Fibroblast of villous mesenchyme (primary cell): Measurements from ENCODE around the gene RAB7B. TPM values are rescaled to one million over a fixed set of nuclear protein-coding genes. Genes with fewer than 3 reads are reported as not detected.

Experiments used
- DNase-seq: peaks from one replicate; pipeline ENCODE4 v3.0.0-alpha.2; 2010; ENCODE audit warnings: low read depth
- H3K4me3 ChIP-seq: 2 replicates; pipeline ENCODE4 v1.5.1; 2011; ENCODE audit warnings: low read depth, mild to moderate bottlenecking, low read length
- total RNA-seq: library from RNA; depleted of rRNA; stranded (reverse); fragments of >200 nt; gene quantifications from 2 replicates; pipeline ENCODE4 v1.2.3, GENCODE V29; 2012
- TF ChIP-seq, protein P1 (sequence below): IDR thresholded peaks from 2 replicates; pipeline ENCODE4 v1.5.1; 2012; ENCODE audit warnings: low read depth, mild to moderate bottlenecking, low read length; ENCODE audit not compliant: insufficient read depth

The RAB7B gene
- total RNA-seq, 1 donor, result 5.2 TPM

- no peak overlapping the region for H3K4me3 ChIP-seq
- TF ChIP-seq, protein P1, sequence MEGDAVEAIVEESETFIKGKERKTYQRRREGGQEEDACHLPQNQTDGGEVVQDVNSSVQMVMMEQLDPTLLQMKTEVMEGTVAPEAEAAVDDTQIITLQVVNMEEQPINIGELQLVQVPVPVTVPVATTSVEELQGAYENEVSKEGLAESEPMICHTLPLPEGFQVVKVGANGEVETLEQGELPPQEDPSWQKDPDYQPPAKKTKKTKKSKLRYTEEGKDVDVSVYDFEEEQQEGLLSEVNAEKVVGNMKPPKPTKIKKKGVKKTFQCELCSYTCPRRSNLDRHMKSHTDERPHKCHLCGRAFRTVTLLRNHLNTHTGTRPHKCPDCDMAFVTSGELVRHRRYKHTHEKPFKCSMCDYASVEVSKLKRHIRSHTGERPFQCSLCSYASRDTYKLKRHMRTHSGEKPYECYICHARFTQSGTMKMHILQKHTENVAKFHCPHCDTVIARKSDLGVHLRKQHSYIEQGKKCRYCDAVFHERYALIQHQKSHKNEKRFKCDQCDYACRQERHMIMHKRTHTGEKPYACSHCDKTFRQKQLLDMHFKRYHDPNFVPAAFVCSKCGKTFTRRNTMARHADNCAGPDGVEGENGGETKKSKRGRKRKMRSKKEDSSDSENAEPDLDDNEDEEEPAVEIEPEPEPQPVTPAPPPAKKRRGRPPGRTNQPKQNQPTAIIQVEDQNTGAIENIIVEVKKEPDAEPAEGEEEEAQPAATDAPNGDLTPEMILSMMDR, result no peak
Observed at GRCh38 chr1:206022766-206023165, 19.6 kb upstream of the RAB7B start.

GRCh38 chr1:206021626-206022365, 18.6 kb upstream of the RAB7B start:
- DNase-seq, result no peak
- H3K4me3 ChIP-seq, result no peak overlapping the region
- TF ChIP-seq, protein P1, result no peak

More at GRCh38 chr1:206022766-206023165, 19.6 kb upstream of the RAB7B start:
- no peak for DNase-seq

DNA sequence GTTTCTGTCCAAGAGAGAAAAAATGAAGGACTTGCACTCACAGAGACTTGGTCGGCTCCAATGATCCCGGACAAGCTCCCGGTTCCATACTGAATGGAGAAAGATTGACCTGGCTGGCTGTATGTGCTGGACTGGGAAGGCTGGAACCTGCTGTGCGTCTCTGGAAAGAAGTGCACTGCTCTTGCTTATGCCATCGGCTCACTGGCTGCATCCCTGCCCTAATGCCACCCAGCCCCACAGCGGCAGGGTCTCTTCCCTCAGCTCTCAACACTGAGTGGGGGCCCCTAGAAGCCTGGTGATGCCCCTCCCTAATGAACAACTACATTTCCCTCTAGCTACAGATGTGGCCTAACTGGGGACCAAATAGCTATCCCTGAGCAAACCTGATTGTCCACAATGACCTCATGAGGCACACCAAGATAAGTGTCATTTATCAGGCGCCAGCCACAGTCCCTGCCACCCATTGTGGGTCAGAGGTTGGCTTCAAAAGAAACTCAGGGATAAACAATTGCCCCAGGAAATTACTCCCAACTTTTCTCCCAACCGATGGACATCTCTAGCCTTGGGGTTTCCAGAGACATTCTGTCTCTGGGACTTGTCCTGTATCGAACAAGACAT, 17.9 kb upstream of the RAB7B start:
- H3K4me3 ChIP-seq, result no peak overlapping the region
- DNase-seq, result no peak
- TF ChIP-seq, protein P1, result no peak

DNA sequence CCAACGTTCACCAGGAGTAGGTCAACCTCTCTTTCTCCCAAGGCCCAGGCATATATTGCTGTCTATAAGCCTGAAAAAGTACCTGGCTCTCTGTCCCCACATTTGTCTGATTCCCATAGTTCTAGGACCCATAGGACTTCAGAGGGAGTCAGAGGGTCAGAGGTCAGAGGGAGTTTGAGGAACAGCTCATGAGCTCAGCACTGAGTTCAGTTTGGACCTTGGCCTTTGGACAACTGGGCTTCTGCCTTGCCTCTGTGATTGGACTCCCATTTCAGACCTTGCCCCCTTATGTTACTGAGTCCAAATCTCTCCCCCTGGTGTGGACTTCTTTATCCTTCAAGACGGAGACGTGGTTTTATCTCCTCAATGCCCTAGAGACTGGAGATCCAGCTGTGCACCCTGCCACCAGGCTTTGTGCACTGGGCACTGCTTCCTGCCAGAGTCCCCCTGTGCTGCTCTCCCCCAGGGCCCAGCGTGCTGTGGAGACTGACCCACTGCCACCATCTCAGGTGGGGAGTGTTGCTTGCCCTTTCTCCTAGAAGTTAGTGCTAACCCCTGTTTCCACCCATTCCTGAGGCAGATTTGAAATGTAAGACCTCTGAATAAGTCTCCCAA, 17.3 kb upstream of the RAB7B start:
- DNase-seq, result no peak
- H3K4me3 ChIP-seq, result no peak overlapping the region
- TF ChIP-seq, protein P1, result no peak

GRCh38 chr1:206015071-206015470, 11.9 kb upstream of the RAB7B start:
- TF ChIP-seq, protein P1, result no peak
- no peak for DNase-seq
- no peak overlapping the region for H3K4me3 ChIP-seq

DNA sequence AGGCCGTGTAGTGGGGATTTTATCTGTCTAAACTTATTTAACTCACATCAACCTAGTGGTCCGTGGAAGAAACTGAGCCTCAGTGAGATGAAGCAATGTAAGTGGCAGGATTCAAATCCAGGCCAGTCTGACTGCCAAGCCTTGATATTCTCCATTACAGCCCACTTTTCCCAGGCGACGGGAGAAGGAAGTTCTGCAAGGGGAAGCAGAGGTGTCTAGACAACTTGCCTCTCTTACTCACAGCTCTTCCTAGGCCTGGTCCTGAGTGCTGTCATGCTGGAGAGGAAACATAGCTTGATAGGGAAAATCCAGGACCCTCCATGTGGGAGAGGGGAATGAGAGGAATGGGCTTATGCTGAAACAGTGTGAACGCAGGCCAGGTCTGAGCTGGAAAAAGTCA, 11.4 kb upstream of the RAB7B start:
- TF ChIP-seq, protein P1, result no peak
- no peak for DNase-seq
- no peak overlapping the region for H3K4me3 ChIP-seq
